HG02938 (cell line): ENCODE data around the gene WDR49.
"Not testable (repeated sequence)": the region's sequence is repeated elsewhere in the genome, so short reads cannot be mapped to it uniquely, and the experiment has no call there.

Experiments used
- ATAC-seq: cut with Tn5 transposase; IDR thresholded peaks from one replicate; pipeline ENCODE4 v1.9.1; 2021; ENCODE audit warnings: mild to moderate bottlenecking, moderate library complexity; ENCODE audit not compliant: unreplicated experiment

The WDR49 gene

GRCh38 chr3:167615030-167615429 is 38.7 kb downstream of the WDR49 start:
- no peak for ATAC-seq

GRCh38 chr3:167614196-167614595 is 39.5 kb downstream of the WDR49 start:
- ATAC-seq = not testable (repeated sequence)

GRCh38 chr3:167611718-167612117 is 42.0 kb downstream of the WDR49 start:
- no peak for ATAC-seq

- ATAC-seq = no peak
Observed at GRCh38 chr3:167609156-167609555, 44.6 kb downstream of the WDR49 start.

- ATAC-seq = no peak
Observed at GRCh38 chr3:167606836-167607235, 46.9 kb downstream of the WDR49 start.

DNA sequence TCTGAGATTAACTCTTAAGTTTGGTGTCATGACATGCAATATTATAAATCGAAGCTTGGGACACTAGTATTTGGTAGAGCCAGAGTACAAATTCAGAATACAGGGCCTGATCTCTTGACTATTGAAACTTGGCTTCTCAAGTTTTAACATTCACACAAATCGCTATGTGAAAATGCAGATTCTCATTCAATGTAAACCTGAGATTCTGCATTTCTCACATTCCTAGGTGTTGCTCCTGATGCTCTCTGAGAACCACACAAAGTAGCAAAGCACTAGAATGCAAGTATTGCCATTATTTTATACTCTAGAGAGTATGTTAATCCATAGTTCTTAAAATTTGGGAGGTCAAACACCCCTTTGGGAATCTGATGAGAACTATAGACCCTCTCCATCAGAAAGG is 47.9 kb downstream of the WDR49 start:
- ATAC-seq = no peak

- ATAC-seq = no peak
Observed at GRCh38 chr3:167602041-167602440, 51.7 kb downstream of the WDR49 start.

DNA sequence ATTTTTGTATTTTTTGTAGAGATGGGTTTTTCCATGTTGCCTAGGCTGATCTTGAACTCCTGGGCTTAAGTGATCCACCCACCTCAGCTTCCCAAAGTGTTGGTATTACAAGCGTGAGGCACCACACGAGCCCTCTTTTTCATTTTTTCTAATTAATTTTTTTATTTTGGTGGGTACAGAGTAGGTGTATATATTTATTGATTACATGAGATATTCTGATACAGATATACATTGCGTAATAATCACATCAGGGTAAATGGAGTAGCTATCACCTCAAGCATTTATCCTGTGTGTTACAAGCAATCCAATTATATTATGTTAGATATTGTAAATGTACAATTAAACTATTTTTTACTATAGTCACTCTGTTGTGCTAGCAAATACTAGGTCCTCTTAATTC is 66.1 kb downstream of the WDR49 start:
- ATAC-seq = no peak

DNA sequence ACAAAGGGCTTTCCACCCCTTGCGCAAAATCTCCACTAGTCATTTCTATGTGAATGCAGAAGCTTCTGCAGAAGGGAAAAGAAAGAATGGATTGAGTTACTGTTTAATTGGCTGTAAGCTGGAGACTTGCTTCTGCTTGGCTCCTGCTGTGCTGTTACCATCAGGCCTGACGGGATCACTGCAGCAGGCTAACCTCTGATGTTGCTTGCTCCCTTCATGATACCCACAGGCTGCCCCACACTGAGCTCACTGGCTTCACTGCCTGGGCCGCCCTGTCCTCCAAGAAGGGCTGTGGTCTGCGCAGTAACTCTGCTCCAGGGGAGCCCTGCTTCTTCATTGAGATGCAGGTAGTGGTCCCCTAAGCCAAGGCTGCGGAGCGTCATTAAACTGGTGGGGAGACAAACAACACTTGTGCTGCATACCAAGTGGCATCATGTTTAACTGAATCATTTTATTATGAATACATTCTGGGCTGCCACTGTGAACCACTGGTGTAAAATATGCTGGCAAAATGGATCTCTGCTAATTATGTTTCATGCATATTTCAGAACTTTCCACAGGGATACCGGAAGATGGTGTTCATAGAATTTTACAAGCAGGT is 78.6 kb downstream of the WDR49 start:
- ATAC-seq = no peak

GRCh38 chr3:167572991-167573390 is 80.8 kb downstream of the WDR49 start:
- ATAC-seq = no peak

- ATAC-seq = no peak
Observed at GRCh38 chr3:167568634-167569033, 85.1 kb downstream of the WDR49 start.

DNA sequence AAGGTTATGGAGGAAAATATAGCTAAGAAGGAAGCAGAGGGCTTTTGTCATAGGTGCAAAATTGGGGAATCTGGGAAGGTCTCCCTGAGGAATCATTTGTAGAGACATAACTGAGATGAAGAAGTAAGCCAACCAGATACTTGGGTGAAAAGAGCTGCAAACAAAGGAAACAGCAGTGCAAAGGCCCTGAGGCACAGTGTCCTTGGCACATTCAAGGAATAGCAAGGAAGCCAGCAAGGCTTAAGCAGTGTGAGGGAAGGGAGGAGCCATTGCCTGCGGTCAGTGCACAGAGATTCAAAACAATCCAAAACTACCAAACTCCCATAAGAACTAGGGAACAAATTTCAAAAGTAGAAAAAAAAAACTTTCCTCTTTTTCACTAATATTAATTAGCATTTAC is 88.3 kb downstream of the WDR49 start:
- ATAC-seq = no peak

GRCh38 chr3:167564612-167565011 is 89.1 kb downstream of the WDR49 start:
- no peak for ATAC-seq

GRCh38 chr3:167559924-167560323 is 93.8 kb downstream of the WDR49 start:
- no peak for ATAC-seq

- no peak for ATAC-seq
Observed at GRCh38 chr3:167554898-167555297, 98.8 kb downstream of the WDR49 start.

DNA sequence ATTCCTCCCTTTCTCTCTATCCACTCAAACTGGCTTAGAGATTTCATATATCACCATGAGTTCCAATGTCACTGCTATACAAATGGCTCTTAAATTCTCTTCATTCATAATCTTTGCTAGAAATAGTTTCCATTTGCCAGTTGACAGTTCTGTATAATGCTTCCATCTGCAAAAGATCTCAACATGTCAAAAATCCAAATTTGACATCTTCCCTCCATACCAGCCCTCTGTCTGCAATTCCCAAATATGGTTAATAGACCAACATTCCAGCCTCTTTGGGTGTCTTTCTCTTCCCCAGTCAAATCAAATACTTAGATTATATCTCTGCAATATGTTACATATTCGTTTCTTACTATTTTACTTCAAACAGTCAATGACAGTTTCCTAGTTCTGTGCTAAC is 115.7 kb downstream of the WDR49 start:
- no peak for ATAC-seq

DNA sequence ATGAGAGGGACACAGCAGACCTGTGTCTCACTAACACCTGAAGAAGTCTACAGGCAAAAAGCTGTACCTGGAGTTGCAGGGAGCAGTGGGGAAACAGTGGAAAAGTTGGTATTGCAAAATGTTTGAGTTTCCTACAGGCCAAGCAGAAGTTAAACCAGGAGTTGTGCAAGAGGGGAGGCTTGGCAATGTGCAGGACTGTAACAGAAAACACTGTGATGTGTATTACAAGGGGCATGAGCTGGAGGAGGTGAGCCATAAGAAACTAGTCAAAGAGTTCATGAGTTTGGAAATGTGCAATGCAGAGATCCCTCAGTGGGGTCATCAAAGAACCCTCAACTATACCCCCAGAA is 132.8 kb downstream of the WDR49 start:
- no peak for ATAC-seq

- no peak for ATAC-seq
Observed at GRCh38 chr3:167520266-167521005, 133.3 kb downstream of the WDR49 start.

- ATAC-seq = no peak
Observed at GRCh38 chr3:167507954-167508353, 145.8 kb downstream of the WDR49 start.

GRCh38 chr3:167502401-167502800 is 151.3 kb downstream of the WDR49 start:
- no peak for ATAC-seq

GRCh38 chr3:167501941-167502340 is 151.8 kb downstream of the WDR49 start:
- ATAC-seq = no peak

GRCh38 chr3:167497903-167498302 is 155.8 kb downstream of the WDR49 start:
- ATAC-seq = no peak

GRCh38 chr3:167493244-167493643 is 160.5 kb downstream of the WDR49 start:
- ATAC-seq = peak; percentile 55
